CD4-positive, alpha-beta memory T cell (primary cell): Measurements from ENCODE around the gene RNF217. TPM values are rescaled to one million over a fixed set of nuclear protein-coding genes. Genes with fewer than 3 reads are reported as not detected.

Source experiments
- CTCF ChIA-PET: fragments of 350-600 bp; sonication (Branson Sonifier 250); formaldehyde crosslinking; loops from one replicate; lab custom pipeline; 2021; ENCODE audit warnings: inconsistent platforms; ENCODE audit not compliant: partially characterized antibody; lab: Charles Lee
- POLR2A ChIA-PET: fragments of 350-600 bp; sonication (Branson Sonifier 250); formaldehyde crosslinking; loops from one replicate; lab custom pipeline; 2021; ENCODE audit not compliant: partially characterized antibody; lab: Charles Lee
- DNase-seq, 5 donors: peaks; one replicate each; pipeline versions ENCODE4 v3.0.0 to v3.0.0-alpha.2; 2020 to 2022; ENCODE audit warnings: mixed read lengths in 1 of 5
- H3K27ac ChIP-seq: one replicate; pipeline ENCODE4 v1.7.0; 2013; ENCODE audit warnings: low read depth, low read length
- H3K27me3 ChIP-seq: 2 replicates; pipeline ENCODE4 v1.7.0; 2013; ENCODE audit warnings: mild to moderate bottlenecking, low read length, moderate library complexity; ENCODE audit not compliant: insufficient read depth
- H3K36me3 ChIP-seq: 2 replicates; pipeline ENCODE4 v1.7.0; 2013; ENCODE audit warnings: mild to moderate bottlenecking, low read length, moderate library complexity; ENCODE audit not compliant: insufficient read depth
- H3K4me1 ChIP-seq: 2 replicates; pipeline ENCODE4 v1.7.0; 2013; ENCODE audit warnings: mild to moderate bottlenecking, low read length, moderate library complexity; ENCODE audit not compliant: insufficient read depth
- H3K4me3 ChIP-seq, 2 donors: one replicate each; pipeline ENCODE4 v1.7.0; 2013; ENCODE audit warnings: low read length in 2 of 2, mild to moderate bottlenecking in 1 of 2
- H3K9me3 ChIP-seq, 2 donors: one replicate each; pipeline ENCODE4 v1.7.0; 2013; ENCODE audit warnings: low read length in 2 of 2, control low read depth in 1 of 2; ENCODE audit not compliant: control insufficient read depth in 1 of 2
- H3K27ac Mint-ChIP-seq, 7 donors: one replicate each; pipeline ENCODE4 v1.8.0; 2020 to 2021; ENCODE audit warnings: mixed read lengths in 7 of 7, mild to moderate bottlenecking in 6 of 7, inconsistent platforms in 3 of 7, moderate library complexity in 3 of 7
- H3K27me3 Mint-ChIP-seq, 2 donors: one replicate each; pipeline ENCODE4 v1.8.0; 2020 to 2021; ENCODE audit warnings: mixed read lengths in 2 of 2
- H3K36me3 Mint-ChIP-seq, 2 donors: one replicate each; pipeline ENCODE4 v1.8.0; 2020 to 2021; ENCODE audit warnings: mixed read lengths in 2 of 2, inconsistent platforms in 1 of 2, mild to moderate bottlenecking in 1 of 2
- H3K4me1 Mint-ChIP-seq, 4 donors: one replicate each; pipeline ENCODE4 v1.8.0; 2020 to 2021; ENCODE audit warnings: mixed read lengths in 4 of 4, mild to moderate bottlenecking in 1 of 4
- H3K4me3 Mint-ChIP-seq, 8 donors: one replicate each; pipeline ENCODE4 v1.8.0; 2020 to 2021; ENCODE audit warnings: mixed read lengths in 8 of 8, mild to moderate bottlenecking in 7 of 8, moderate library complexity in 6 of 8, inconsistent platforms in 3 of 8
- H3K9me3 Mint-ChIP-seq, 8 donors: one replicate each; pipeline ENCODE4 v1.8.0; 2020 to 2021; ENCODE audit warnings: mixed read lengths in 8 of 8, mild to moderate bottlenecking in 5 of 8, inconsistent platforms in 3 of 8, moderate library complexity in 1 of 8
- intact Hi-C: fragments of 100-400 bp; cut with micrococcal nuclease; formaldehyde crosslinking; loops from one replicate; pipeline ENCODE4 v1.15.1; 2023
- polyA plus RNA-seq, 2 donors: library from polyadenylated mRNA; unstranded; fragments of 300-500 nt; fragmentation: Illumina TruSeq; gene quantifications; one replicate each; pipeline ENCODE4 v1.2.3, GENCODE V29; 2021
- total RNA-seq, 2 experiments: library from RNA; stranded (reverse); gene quantifications; one replicate each; pipeline ENCODE4 v1.2.3, GENCODE V29; 2021

RNF217 gene
- total and polyA plus RNA-seq, 4 experiments from 2014 or later, result 0.03 to 0.86 (median 0.12) TPM

- no peak overlapping the region for H3K4me3 ChIP-seq
- CTCF ChIA-PET, result interaction anchor here (4.0 kb wide), 1 partner anchor 14 kb away, joined by 14 read pairs; no protein-coding TSS in a partner anchor
Observed at GRCh38 chr6:125100074-125100652, 137.9 kb downstream of the RNF217 start.

GRCh38 chr6:125101128-125101527, 138.9 kb downstream of the RNF217 start:
- no peaks in the 10 kb centered on the region for H3K36me3 Mint-ChIP-seq
- ChIA-PET POLR2A (no interaction called here), CTCF (interaction anchor here (4.0 kb wide), 1 partner anchor 13 kb away, joined by 14 read pairs; no protein-coding TSS in a partner anchor)
- peak overlapping the region in 3 of 7 donors; percentile 8 to 42 (median 8) for H3K27ac Mint-ChIP-seq
- H3K4me3 Mint-ChIP-seq, result peak overlapping the region in 1 of 8 donors; percentile 52
- Histone ChIP-seq H3K27ac (no peak overlapping the region), H3K4me3 (no peak overlapping the region), H3K4me1 (peaks cover 6% of the 10 kb centered on the region), H3K9me3 (no peaks in the 10 kb centered on the region), H3K36me3 (no peaks in the 10 kb centered on the region), H3K27me3 (no peaks in the 10 kb centered on the region)
- DNase-seq, result no peak
- intact Hi-C loops, result no loop called here
- H3K27me3 Mint-ChIP-seq, result peaks cover 3 to 8% of the 10 kb centered on the region in 2 donors
- peaks cover 8 to 28% (median 12%) of the 10 kb centered on the region in 4 donors for H3K4me1 Mint-ChIP-seq
- no peaks in the 10 kb centered on the region for H3K9me3 Mint-ChIP-seq

More at GRCh38 chr6:125100074-125100652, 137.9 kb downstream of the RNF217 start:
- H3K4me1 Mint-ChIP-seq, result peaks cover 8 to 28% (median 12%) of the 10 kb centered on the region in 4 donors
- intact Hi-C loops, result no loop called here
- H3K9me3 Mint-ChIP-seq, result no peaks in the 10 kb centered on the region
- Histone ChIP-seq H3K27ac (no peak overlapping the region), H3K27me3 (no peaks in the 10 kb centered on the region), H3K36me3 (no peaks in the 10 kb centered on the region), H3K9me3 (no peaks in the 10 kb centered on the region), H3K4me1 (peaks cover 6% of the 10 kb centered on the region)
- POLR2A ChIA-PET, result no interaction called here
- H3K4me3 Mint-ChIP-seq, result peak overlapping the region; percentile 70 to 83 (median 79)
- DNase-seq, result no peak
- H3K36me3 Mint-ChIP-seq, result no peaks in the 10 kb centered on the region
- peaks cover 3 to 9% of the 10 kb centered on the region in 2 donors for H3K27me3 Mint-ChIP-seq
- H3K27ac Mint-ChIP-seq, result peak overlapping the region in 2 of 7 donors; percentile 37 to 47

DNA sequence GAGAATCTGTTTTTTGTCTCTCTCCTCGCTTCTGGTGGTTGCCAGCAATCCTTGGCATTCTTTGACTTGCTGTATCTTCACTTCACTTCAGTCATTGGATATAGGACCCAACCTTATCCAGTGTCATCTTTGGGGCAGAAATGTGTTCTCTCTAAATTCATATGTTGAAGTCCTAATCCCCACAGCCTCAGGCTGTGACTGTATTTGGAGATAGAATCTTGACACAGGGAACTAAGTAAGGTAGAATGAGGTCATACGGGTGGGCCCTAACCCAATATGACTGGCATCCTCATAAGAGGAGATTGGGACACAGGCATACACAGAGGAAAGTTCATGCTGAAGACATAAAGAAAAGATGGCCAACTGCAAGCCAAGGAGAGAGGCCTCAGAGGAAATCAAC, 139.4 kb downstream of the RNF217 start:
- Mint-ChIP-seq H3K27ac (peak overlapping the region in 2 of 7 donors; percentile 5 to 9), H3K9me3 (no peaks in the 10 kb centered on the region), H3K4me3 (no peak overlapping the region), H3K36me3 (no peaks in the 10 kb centered on the region), H3K27me3 (peaks cover 3 to 6% of the 10 kb centered on the region in 2 donors), H3K4me1 (peaks cover 8 to 28% (median 12%) of the 10 kb centered on the region in 4 donors)
- H3K4me1 ChIP-seq, result peaks cover 6% of the 10 kb centered on the region
- H3K36me3 ChIP-seq, result no peaks in the 10 kb centered on the region
- no peak overlapping the region for H3K4me3 ChIP-seq
- POLR2A ChIA-PET, result no interaction called here
- H3K27me3 ChIP-seq, result no peaks in the 10 kb centered on the region
- intact Hi-C loops, result no loop called here
- no peak for DNase-seq
- CTCF ChIA-PET, result no interaction called here
- no peak overlapping the region for H3K27ac ChIP-seq
- H3K9me3 ChIP-seq, result no peaks in the 10 kb centered on the region

GRCh38 chr6:125102411-125102810, 140.2 kb downstream of the RNF217 start:
- Mint-ChIP-seq H3K9me3 (no peaks in the 10 kb centered on the region), H3K4me1 (peaks cover 8 to 28% (median 12%) of the 10 kb centered on the region in 4 donors), H3K36me3 (no peaks in the 10 kb centered on the region), H3K27ac (peak overlapping the region in 1 of 7 donors; percentile 34), H3K4me3 (no peak overlapping the region), H3K27me3 (peaks cover 3 to 4% of the 10 kb centered on the region in 2 donors)
- Histone ChIP-seq H3K27me3 (no peaks in the 10 kb centered on the region), H3K36me3 (no peaks in the 10 kb centered on the region), H3K4me1 (peaks cover 6% of the 10 kb centered on the region), H3K4me3 (no peak overlapping the region), H3K27ac (no peak overlapping the region), H3K9me3 (no peaks in the 10 kb centered on the region)
- no peak for DNase-seq
- ChIA-PET CTCF (no interaction called here), POLR2A (no interaction called here)
- intact Hi-C loops, result no loop called here

DNA sequence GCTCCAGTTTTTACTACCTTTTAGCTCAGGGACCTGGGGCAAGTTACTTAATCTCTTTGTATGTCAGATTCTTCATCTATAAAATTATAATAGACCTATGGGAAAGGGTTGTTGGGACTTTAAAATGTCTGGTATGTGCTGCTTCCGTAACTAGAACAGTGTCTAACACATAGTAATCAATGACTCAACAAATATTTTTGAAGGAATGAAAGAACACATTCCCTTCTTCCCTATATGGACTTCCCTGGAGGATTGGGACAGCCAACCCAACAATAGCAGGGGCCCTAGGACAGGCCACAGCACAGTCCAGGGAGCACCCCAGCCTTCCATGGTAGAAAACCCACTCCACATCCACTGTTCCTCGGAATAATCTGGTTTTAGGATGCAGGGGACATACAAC, 140.7 kb downstream of the RNF217 start:
- H3K36me3 ChIP-seq, result no peaks in the 10 kb centered on the region
- no peak overlapping the region for H3K4me3 Mint-ChIP-seq
- no peak overlapping the region for H3K27ac Mint-ChIP-seq
- H3K27me3 Mint-ChIP-seq, result peaks cover 1 to 2% of the 10 kb centered on the region in 2 donors
- no peak overlapping the region for H3K27ac ChIP-seq
- peaks cover 6% of the 10 kb centered on the region for H3K4me1 ChIP-seq
- no peaks in the 10 kb centered on the region for H3K36me3 Mint-ChIP-seq
- no peaks in the 10 kb centered on the region for H3K9me3 ChIP-seq
- DNase-seq, result no peak
- peaks cover 8 to 28% (median 12%) of the 10 kb centered on the region in 4 donors for H3K4me1 Mint-ChIP-seq
- peaks cover 0 to 2% (median 0%) of the 10 kb centered on the region in 8 donors for H3K9me3 Mint-ChIP-seq
- ChIA-PET CTCF (no interaction called here), POLR2A (no interaction called here)
- H3K27me3 ChIP-seq, result no peaks in the 10 kb centered on the region
- intact Hi-C loops, result no loop called here
- no peak overlapping the region for H3K4me3 ChIP-seq

- H3K9me3 ChIP-seq, result no peaks in the 10 kb centered on the region
- POLR2A ChIA-PET, result no interaction called here
- no peaks in the 10 kb centered on the region for H3K4me1 ChIP-seq
- no peaks in the 10 kb centered on the region for H3K36me3 ChIP-seq
- H3K27ac Mint-ChIP-seq, result no peak overlapping the region
- no peaks in the 10 kb centered on the region for H3K27me3 ChIP-seq
- H3K36me3 Mint-ChIP-seq, result peaks cover 2 to 4% of the 10 kb centered on the region in 2 donors
- no peak overlapping the region for H3K4me3 ChIP-seq
- peaks cover 0 to 11% (median 7%) of the 10 kb centered on the region in 8 donors for H3K9me3 Mint-ChIP-seq
- no peaks in the 10 kb centered on the region for H3K27me3 Mint-ChIP-seq
- H3K4me1 Mint-ChIP-seq, result peaks cover 6 to 20% (median 11%) of the 10 kb centered on the region in 4 donors
- H3K4me3 Mint-ChIP-seq, result no peak overlapping the region
- DNase-seq, result no peak
- CTCF ChIA-PET, result interaction anchor here (2.2 kb wide), 1 partner anchor 9 kb away, joined by 10 read pairs; no protein-coding TSS in a partner anchor
- H3K27ac ChIP-seq, result no peak overlapping the region
- intact Hi-C loops, result no loop called here
Observed at GRCh38 chr6:125104425-125104824, 142.2 kb downstream of the RNF217 start.

DNA sequence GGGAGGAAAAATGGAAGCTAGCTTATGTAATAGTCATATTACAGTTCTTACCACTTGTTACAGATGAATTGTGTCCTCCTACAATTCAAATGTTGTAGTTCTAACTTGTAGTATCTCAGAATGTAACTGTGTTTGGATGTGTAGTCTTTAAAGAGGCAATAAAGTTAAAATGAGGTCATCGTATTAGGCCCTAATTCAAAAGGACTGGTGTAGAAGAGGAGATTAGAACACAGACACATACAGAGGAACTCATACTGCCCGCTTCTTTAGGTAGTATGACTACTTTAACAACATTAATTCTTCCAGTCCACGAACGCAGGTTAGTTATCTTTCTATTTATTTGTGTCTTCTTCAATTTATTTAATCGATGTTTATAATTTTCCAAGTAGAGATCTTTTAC, 144.8 kb downstream of the RNF217 start:
- Mint-ChIP-seq H3K9me3 (peaks cover 2 to 37% (median 33%) of the 10 kb centered on the region in 8 donors), H3K4me1 (no peaks in the 10 kb centered on the region), H3K27ac (no peak overlapping the region), H3K27me3 (no peaks in the 10 kb centered on the region), H3K36me3 (peaks cover 9 to 11% of the 10 kb centered on the region in 2 donors), H3K4me3 (no peak overlapping the region)
- Histone ChIP-seq H3K4me3 (no peak overlapping the region), H3K4me1 (no peaks in the 10 kb centered on the region), H3K27ac (no peak overlapping the region), H3K36me3 (no peaks in the 10 kb centered on the region), H3K27me3 (no peaks in the 10 kb centered on the region), H3K9me3 (peaks cover 0 to 9% of the 10 kb centered on the region in 2 donors)
- ChIA-PET POLR2A (no interaction called here), CTCF (no interaction called here)
- no peak for DNase-seq
- intact Hi-C loops, result no loop called here
